Endothelial cell of umbilical vein (primary cell): ENCODE data around the gene SMIM36. TPM values are rescaled to one million over a fixed set of nuclear protein-coding genes. Genes with fewer than 3 reads are reported as not detected.

Experiments used
- BruUV-seq: library from RNA; stranded (reverse); fragments of 400-500 nt; replicated peaks from 2 replicates; lab custom pipeline; 2021; lab: Mats Ljungman, UMichigan
- CTCF ChIA-PET: fragments of 300-600, 350-600 bp; sonication (Branson Sonifier 250); formaldehyde crosslinking; loops from one replicate; lab custom pipeline; 2021; ENCODE audit warnings: antibody characterized with exemption, inconsistent platforms; lab: Charles Lee
- POLR2A ChIA-PET: fragments of 300-600, 350-600 bp; sonication (Branson Sonifier 250); formaldehyde crosslinking; loops from one replicate; lab custom pipeline; 2021; ENCODE audit warnings: antibody characterized with exemption, inconsistent platforms; lab: Charles Lee
- DNase-seq: peaks from one replicate; pipeline ENCODE4 v3.0.0-alpha.2; 2011; ENCODE audit warnings: low read depth, low spot score
- FAIRE-seq: peaks from 2 replicates; lab custom pipeline; 2011; peaks lifted over from hg19 to GRCh38; lab: Jason Lieb, UNC
- H2AFZ ChIP-seq: 2 replicates; pipeline ENCODE4 v1.6.0; 2012; ENCODE audit warnings: low read depth, low read length, control low read depth, inconsistent platforms
- H3K27ac ChIP-seq: 2 replicates; pipeline ENCODE4 v1.5.1; 2011; ENCODE audit warnings: low read depth, mild to moderate bottlenecking, control low read depth, low read length, moderate library complexity; ENCODE audit not compliant: insufficient read depth
- H3K27me3 ChIP-seq, 2 experiments: 2 replicates each; pipeline versions ENCODE4 v1.6.0 to v1.6.1; 2011; ENCODE audit warnings: low read length in 2 of 2, mixed read lengths in 1 of 2; ENCODE audit not compliant: control insufficient read depth in 2 of 2, insufficient read depth in 2 of 2
- H3K36me3 ChIP-seq, 2 experiments: 2 replicates in 1 of 2; 3 replicates in 1 of 2; pipeline ENCODE4 v1.5.1; 2011; ENCODE audit warnings: low read length in 2 of 2, mild to moderate bottlenecking in 1 of 2, moderate library complexity in 1 of 2; ENCODE audit not compliant: control insufficient read depth in 2 of 2, insufficient read depth in 2 of 2; ENCODE audit errors: extremely low read depth in 1 of 2
- H3K4me1 ChIP-seq: 3 replicates; pipeline ENCODE4 v1.5.1; 2011; ENCODE audit warnings: mild to moderate bottlenecking, low read length; ENCODE audit not compliant: control insufficient read depth, insufficient read depth; ENCODE audit errors: extremely low read depth
- H3K4me2 ChIP-seq: 2 replicates; pipeline ENCODE4 v1.6.1; 2011; ENCODE audit warnings: low read length, control low read depth, mixed read lengths; ENCODE audit not compliant: insufficient read depth
- H3K4me3 ChIP-seq, 3 experiments: fragments of 200-600 bp in 1 of 3; sonication (generic), shearing (Covaris generic) in 1 of 3; replicated peaks in 1 of 3; 2 replicates each; pipeline ENCODE4 v1.5.1; 2011 to 2016; ENCODE audit warnings: control low read depth in 3 of 3, low read length in 3 of 3, mild to moderate bottlenecking in 2 of 3, inconsistent platforms in 1 of 3, low read depth in 1 of 3, moderate library complexity in 1 of 3; ENCODE audit not compliant: insufficient read depth in 1 of 3
- H3K79me2 ChIP-seq: 2 replicates; pipeline ENCODE4 v1.6.0; 2012; ENCODE audit warnings: low read length, inconsistent platforms; ENCODE audit not compliant: control insufficient read depth, insufficient read depth
- H3K9ac ChIP-seq: replicated peaks from 2 replicates; pipeline ENCODE3; 2011; ENCODE audit warnings: low read length, control low read depth; ENCODE audit not compliant: insufficient read depth; ENCODE audit errors: extremely low read depth
- H3K9me1 ChIP-seq: replicated peaks from 3 replicates; pipeline ENCODE4 v1.6.0; 2011; ENCODE audit warnings: mild to moderate bottlenecking, low read length; ENCODE audit not compliant: control insufficient read depth, insufficient read depth; ENCODE audit errors: extremely low read depth
- H3K9me3 ChIP-seq: replicated peaks from 2 replicates; pipeline ENCODE4 v1.5.1; 2012; ENCODE audit warnings: low read length, inconsistent platforms; ENCODE audit not compliant: control insufficient read depth, insufficient read depth
- H4K20me1 ChIP-seq: replicated peaks from 2 replicates; pipeline ENCODE3; 2011; ENCODE audit warnings: mild to moderate bottlenecking, low read length; ENCODE audit not compliant: control insufficient read depth, insufficient read depth; ENCODE audit errors: extremely low read depth
- EZH2 ChIP-seq: IDR thresholded peaks from 2 replicates; pipeline ENCODE4 v1.6.1; 2012; ENCODE audit warnings: borderline replicate concordance, low read depth, mild to moderate bottlenecking, moderate library complexity, low read length, inconsistent platforms; ENCODE audit not compliant: severe bottlenecking
- FOS ChIP-seq: IDR thresholded peaks from 2 replicates; pipeline ENCODE4 v1.6.1; 2011; ENCODE audit warnings: mild to moderate bottlenecking, low read length, moderate library complexity, borderline replicate concordance; ENCODE audit not compliant: insufficient read depth
- GATA2 ChIP-seq: IDR thresholded peaks from 2 replicates; pipeline ENCODE4 v1.7.0; 2011; ENCODE audit warnings: low read depth, mild to moderate bottlenecking, moderate library complexity, mixed read lengths, low read length; ENCODE audit not compliant: insufficient read length, insufficient read depth
- JUN ChIP-seq: IDR thresholded peaks from 2 replicates; pipeline ENCODE4 v1.6.1; 2011; ENCODE audit warnings: borderline replicate concordance, low read depth; ENCODE audit not compliant: insufficient read length, insufficient read depth
- MYC ChIP-seq: IDR thresholded peaks from one replicate; pipeline ENCODE4 v1.6.1; 2011; ENCODE audit warnings: mild to moderate bottlenecking, low read depth, low read length
- POLR2A ChIP-seq: IDR thresholded peaks from 2 replicates; pipeline ENCODE4 v1.6.1; 2012; ENCODE audit warnings: low read depth, mild to moderate bottlenecking, control low read depth, low read length
- POLR2AphosphoS5 ChIP-seq: IDR thresholded peaks from 2 replicates; pipeline ENCODE4 v1.6.1; 2012; ENCODE audit warnings: low read depth, mild to moderate bottlenecking, control low read depth, low read length, moderate library complexity; ENCODE audit not compliant: insufficient read depth
- dilution Hi-C: fragments of 300-500 bp; cut with MboI; formaldehyde crosslinking; loops from one replicate; pipeline ENCODE4 v1.15.0; 2019; ENCODE audit warnings: low sequenced_read_pairs; ENCODE audit not compliant: extremely low pct_ligation_motif_present
- intact Hi-C: fragments of 100-400 bp; cut with micrococcal nuclease; formaldehyde crosslinking; loops from one replicate; pipeline ENCODE4 v1.10.0; 2022
- polyA plus RNA-seq, 4 experiments: library from polyadenylated mRNA; depleted of rRNA in 3 of 4; stranded (reverse) in 3 of 4; unstranded in 1 of 4; fragments of >200 nt; gene quantifications; 2 replicates each; pipeline versions ENCODE4 v1.2.1 to v1.2.3, GENCODE V29; 2011 to 2012; ENCODE audit warnings: missing spikeins in 1 of 4
- total RNA-seq: library from RNA; stranded (reverse); gene quantifications from 2 replicates; pipeline ENCODE4 v1.2.3, GENCODE V29; 2021
- TF ChIP-seq, protein P1 (sequence below): IDR thresholded peaks from 2 replicates; pipeline ENCODE4 v1.6.1; 2011; ENCODE audit not compliant: insufficient read depth, insufficient read length
- TF ChIP-seq, protein P2 (sequence below), 2 donors: IDR thresholded peaks; 1 replicate in 1 of 2; 2 replicates in 1 of 2; pipeline ENCODE4 v1.5.1; 2011; ENCODE audit warnings: low read length in 2 of 2, mild to moderate bottlenecking in 2 of 2, moderate library complexity in 2 of 2, control low read depth in 1 of 2, inconsistent platforms in 1 of 2, low read depth in 1 of 2; ENCODE audit not compliant: insufficient read depth in 1 of 2; ENCODE audit errors: extremely low read depth in 1 of 2

SMIM36 gene
- total and polyA plus RNA-seq, 2 donors (not counting 3 experiments of a cell fraction or from before 2014, with no cell fraction given), result not detected

DNA sequence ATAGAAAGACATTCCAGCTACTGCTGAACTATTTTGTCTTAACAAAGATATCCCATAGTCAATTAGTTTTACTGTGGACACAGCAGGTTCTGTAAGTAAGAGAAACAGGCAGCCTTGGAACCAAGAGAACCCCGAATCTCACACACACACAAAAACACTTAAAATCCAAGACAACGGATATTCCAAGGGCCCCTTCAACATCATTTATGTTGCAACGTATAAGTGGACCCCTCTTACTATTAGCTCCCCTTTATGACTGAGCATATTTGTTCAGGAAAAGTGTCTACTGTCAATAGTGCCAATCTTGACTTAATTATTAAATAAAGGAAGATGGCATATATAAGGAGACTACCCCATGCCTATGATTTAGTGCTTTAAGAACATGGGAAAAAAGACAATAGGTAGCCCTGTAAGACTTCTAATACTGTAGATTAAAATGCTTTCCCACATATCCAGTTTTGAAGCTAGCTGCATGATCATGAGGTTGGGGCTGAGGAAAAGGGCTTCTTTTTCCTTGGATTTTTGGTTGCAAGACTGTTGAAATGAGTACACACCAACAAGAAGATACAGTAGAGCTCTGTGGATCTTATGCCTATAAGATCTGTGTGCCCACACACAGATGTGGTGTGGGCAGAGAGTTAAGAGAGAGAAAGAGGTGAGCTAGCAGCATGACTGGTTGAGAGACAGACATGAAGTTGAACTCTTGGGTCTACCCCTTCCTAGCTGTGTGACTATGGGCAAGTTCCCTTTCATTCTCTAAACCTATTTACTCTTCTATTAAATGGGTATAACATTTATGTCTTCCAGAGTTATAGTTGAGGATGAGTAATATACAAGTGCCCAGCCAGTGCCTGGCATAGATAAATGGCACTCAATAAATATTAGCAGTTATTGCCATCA is 92.6 kb downstream of the SMIM36 start:
- no peaks in the 10 kb centered on the region for H3K79me2 ChIP-seq
- ChIA-PET POLR2A (no interaction called here), CTCF (interaction anchor here (1.6 to 1.7 kb wide), 2 partner anchors 15 to 96 kb away, joined by 5 read pairs; no protein-coding TSS in a partner anchor)
- TF ChIP-seq, protein P1, sequence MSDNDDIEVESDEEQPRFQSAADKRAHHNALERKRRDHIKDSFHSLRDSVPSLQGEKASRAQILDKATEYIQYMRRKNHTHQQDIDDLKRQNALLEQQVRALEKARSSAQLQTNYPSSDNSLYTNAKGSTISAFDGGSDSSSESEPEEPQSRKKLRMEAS, result no peak
- no peak overlapping the region for H2AFZ ChIP-seq
- H3K4me3 ChIP-seq, result no peak overlapping the region
- H3K36me3 ChIP-seq, result no peaks in the 10 kb centered on the region
- no peaks in the 10 kb centered on the region for H4K20me1 ChIP-seq
- peaks cover under 1 to 7% of the 10 kb centered on the region in 2 experiments for H3K27me3 ChIP-seq
- no peaks in the 10 kb centered on the region for H3K9me3 ChIP-seq
- intact Hi-C loops, result no loop called here
- BruUV-seq, result no TSS peak
- no peak overlapping the region for H3K9ac ChIP-seq
- no peak overlapping the region for H3K4me2 ChIP-seq
- H3K4me1 ChIP-seq, result peaks cover 13% of the 10 kb centered on the region
- no peak overlapping the region for H3K27ac ChIP-seq
- DNase-seq (no peak), FAIRE-seq (no peak)
- dilution Hi-C loops, result no loop called here
- H3K9me1 ChIP-seq, result no peaks in the 10 kb centered on the region

DNA sequence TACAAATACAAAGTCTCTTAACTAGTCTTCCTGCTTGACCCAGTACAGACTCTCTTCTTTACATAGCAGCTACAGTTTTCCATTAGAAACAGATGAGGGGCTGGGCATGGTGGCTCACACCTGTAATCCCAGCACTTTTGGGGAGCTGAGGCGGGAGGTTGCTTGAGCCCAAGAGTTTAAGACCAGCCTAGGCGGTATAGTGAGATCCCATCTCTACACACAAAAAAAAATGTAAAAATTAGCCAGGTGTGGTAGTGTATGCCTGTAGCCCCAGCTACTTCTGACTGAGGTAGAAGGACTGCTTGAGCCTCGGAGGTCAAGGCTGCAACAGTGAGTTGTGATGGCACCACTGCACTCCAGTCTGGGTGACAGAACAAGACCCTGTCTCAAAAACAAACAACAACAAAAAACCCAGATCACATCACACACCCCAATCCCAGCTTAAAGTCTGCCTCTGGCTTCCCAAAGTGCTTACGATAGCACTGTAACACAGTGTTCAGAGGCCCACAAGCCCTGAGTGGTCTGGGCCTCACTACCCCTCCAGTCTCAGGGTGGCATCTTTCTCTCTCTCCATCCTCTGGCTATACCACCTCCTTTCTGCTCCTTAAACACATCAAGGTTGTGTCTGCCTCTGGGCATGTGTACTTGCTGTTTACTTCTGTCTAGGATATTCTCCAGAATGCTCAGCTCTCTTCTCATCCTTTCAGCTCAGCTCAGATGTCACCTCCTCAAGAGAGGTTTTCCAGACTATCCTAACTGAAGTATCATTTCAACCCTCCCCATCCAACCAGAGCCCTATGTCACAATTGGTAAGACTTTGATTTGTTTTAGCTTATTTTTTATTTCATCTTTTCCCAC is 93.6 kb downstream of the SMIM36 start:
- no peak for DNase-seq
- Histone ChIP-seq H3K9me3 (no peaks in the 10 kb centered on the region), H4K20me1 (no peaks in the 10 kb centered on the region), H3K4me2 (no peak overlapping the region), H3K27me3 (no peaks in the 10 kb centered on the region), H3K79me2 (no peaks in the 10 kb centered on the region), H3K9me1 (no peaks in the 10 kb centered on the region), H3K9ac (no peak overlapping the region), H3K27ac (no peak overlapping the region), H3K4me1 (peaks cover 13% of the 10 kb centered on the region), H2AFZ (no peak overlapping the region), H3K36me3 (no peaks in the 10 kb centered on the region), H3K4me3 (no peak overlapping the region)
- no peak for FAIRE-seq
- CTCF ChIA-PET, result interaction anchor here (1.6 to 1.7 kb wide), 2 partner anchors 16 to 97 kb away, joined by 5 read pairs; no protein-coding TSS in a partner anchor
- POLR2A ChIA-PET, result no interaction called here
- BruUV-seq, result no TSS peak
- intact Hi-C loops (no loop called here), dilution Hi-C loops (no loop called here)
- TF ChIP-seq JUN (no peak), FOS (no peak), EZH2 (no peak), MYC (no peak), POLR2AphosphoS5 (no peak), GATA2 (no peak), POLR2A (no peak)
- TF ChIP-seq, protein P2, sequence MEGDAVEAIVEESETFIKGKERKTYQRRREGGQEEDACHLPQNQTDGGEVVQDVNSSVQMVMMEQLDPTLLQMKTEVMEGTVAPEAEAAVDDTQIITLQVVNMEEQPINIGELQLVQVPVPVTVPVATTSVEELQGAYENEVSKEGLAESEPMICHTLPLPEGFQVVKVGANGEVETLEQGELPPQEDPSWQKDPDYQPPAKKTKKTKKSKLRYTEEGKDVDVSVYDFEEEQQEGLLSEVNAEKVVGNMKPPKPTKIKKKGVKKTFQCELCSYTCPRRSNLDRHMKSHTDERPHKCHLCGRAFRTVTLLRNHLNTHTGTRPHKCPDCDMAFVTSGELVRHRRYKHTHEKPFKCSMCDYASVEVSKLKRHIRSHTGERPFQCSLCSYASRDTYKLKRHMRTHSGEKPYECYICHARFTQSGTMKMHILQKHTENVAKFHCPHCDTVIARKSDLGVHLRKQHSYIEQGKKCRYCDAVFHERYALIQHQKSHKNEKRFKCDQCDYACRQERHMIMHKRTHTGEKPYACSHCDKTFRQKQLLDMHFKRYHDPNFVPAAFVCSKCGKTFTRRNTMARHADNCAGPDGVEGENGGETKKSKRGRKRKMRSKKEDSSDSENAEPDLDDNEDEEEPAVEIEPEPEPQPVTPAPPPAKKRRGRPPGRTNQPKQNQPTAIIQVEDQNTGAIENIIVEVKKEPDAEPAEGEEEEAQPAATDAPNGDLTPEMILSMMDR (IDR thresholded peaks at IDR 0.05; ENCODE audit: extremely low read depth in 1 of 2, insufficient read depth in 1 of 2, low read depth in 1 of 2, low read length in 2 of 2), result no peak
- TF ChIP-seq, protein P1, result no peak
